SIG-M5 treated with dmso at 0.1 percent for 504 hours (cell line): ENCODE measurements around the gene HAUS3.

Experiments
- DNase-seq: peaks from one replicate; lab custom pipeline; 2025; ENCODE audit not compliant: unreplicated experiment; lab: John Stamatoyannopoulos, UW

HAUS3 gene, protein sequence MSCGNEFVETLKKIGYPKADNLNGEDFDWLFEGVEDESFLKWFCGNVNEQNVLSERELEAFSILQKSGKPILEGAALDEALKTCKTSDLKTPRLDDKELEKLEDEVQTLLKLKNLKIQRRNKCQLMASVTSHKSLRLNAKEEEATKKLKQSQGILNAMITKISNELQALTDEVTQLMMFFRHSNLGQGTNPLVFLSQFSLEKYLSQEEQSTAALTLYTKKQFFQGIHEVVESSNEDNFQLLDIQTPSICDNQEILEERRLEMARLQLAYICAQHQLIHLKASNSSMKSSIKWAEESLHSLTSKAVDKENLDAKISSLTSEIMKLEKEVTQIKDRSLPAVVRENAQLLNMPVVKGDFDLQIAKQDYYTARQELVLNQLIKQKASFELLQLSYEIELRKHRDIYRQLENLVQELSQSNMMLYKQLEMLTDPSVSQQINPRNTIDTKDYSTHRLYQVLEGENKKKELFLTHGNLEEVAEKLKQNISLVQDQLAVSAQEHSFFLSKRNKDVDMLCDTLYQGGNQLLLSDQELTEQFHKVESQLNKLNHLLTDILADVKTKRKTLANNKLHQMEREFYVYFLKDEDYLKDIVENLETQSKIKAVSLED

DNA sequence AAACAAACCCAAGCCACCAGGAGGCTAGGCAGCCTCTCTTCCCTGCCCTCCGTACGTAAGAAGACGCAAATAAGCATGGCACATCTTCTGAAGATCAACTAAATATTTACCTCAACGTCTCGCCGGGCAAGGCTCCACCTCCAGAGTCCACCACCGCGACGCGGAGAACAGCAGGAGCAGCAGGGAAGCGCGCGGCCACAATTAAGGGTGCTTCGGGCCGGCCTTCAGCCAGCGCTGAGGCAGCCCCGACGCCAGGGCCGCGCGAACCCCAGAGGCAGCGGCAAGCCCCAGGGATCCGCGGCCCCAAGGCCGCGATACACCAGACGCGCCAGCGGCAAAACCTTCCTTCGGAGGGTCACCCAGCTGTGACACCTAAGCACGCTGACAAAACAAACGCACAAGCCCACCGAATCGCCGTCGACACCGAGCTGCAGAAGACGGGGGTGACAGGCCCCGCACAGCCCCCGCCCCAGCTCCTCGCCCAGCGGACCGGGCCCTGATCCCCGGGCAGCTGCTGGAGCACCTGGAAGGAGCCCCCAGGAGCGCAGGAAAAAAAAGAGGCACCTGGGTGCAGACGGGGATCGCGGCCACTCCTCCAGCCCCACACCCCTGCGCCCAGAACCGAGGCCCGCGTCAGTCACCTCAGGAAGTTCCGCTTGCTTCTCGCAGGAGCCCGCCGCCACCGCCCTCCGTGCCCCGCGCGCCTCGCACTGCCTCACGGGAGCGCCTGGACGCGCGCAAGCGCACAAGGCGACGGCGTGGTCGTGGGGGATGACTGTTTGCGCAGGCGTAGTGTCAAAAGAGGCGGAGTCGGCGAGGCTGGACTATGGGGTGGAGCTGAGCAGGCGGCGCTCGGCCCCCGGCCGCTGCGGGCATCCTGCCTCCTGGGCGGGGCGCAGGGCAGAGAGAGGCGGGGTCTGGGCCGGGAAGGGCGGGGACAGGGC is at the start of gene HAUS3, which contains the start of gene POLN:
TSS of gene HAUS3 (minus strand) at position 712 of the 944 bp plus-strand sequence. CDS start 1,175 bp downstream, outside the sequence.
TSS of gene POLN (minus strand) at position 712 of the 944 bp plus-strand sequence. CDS start 12,890 bp downstream, outside the sequence.
- DNase-seq = peak; percentile 93

DNA sequence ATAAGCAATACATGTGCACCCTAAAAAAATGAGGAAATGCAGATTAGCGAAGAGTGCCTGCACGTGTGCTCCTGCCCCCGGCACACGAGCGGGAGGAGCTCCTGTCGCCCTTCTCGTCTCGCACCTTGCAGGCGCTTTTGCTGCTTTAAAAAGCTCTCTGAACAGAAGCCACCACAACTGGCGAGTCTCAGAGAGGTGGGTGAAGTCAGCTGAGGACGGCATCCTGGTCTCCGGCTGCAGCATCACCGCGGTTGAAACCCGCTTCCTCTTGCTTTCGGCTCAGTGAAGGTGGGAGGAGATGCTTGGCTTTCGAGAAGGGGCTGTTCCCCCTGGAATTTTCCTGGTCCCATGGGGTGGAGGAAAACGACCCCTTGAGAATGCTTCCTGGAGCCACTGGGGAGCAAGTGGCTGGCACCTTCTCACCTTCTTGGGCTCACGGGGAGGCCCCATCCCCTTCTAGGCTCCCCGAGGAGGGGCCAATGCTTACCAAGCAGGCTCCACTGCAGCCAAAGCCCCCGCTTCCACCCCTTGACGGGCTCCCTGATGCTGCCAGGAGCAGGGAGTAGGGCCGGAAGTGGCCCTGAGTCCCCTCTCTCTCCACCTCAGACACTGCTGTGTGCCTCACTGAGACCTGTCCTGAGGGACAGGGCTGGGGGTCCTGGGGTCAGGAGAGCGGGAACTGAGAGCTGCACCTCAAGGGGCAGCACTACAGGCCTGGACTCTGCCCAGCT is 49.2 kb upstream of the HAUS3 start:
- DNase-seq = no peak

DNA sequence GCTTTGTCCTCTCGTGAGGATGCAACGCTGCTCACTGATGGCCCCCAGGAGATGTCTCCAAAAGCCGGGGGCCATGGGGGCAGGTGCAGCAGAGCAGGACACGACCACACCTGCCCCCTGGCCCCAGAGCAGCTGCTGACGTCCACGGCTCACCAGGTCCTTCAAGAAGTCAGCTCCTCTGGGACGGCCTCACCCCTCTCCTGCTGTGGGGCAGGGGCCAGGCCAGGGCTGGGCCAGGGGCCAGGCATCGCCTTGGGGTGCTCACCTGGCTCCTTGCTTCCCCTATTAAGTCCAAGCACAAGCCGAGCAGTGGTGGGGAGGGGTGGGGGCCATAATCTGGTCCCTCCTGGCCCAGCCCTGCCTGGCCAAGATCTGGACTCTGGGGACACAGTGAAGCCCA is 48.6 kb upstream of the HAUS3 start:
- no peak for DNase-seq

DNA sequence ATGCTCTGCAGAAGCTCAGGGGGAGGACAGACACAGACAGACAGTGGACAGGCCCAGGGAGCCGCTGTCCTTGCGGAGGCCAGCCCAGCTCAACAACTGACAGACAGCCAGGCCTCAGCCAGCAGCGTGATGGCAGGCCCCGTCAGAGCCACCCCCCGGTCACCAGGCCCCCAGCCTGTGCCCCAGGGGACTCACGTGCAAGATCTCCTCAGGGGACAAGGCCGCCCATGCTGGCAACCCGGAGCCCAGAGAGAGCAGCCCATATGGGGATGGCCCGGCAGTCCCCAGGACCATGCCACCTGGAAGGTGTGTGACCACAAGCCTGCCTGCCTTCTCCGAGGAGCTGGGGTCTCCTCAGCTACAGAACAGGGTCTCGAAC is 48.0 kb upstream of the HAUS3 start:
- no peak for DNase-seq

DNA sequence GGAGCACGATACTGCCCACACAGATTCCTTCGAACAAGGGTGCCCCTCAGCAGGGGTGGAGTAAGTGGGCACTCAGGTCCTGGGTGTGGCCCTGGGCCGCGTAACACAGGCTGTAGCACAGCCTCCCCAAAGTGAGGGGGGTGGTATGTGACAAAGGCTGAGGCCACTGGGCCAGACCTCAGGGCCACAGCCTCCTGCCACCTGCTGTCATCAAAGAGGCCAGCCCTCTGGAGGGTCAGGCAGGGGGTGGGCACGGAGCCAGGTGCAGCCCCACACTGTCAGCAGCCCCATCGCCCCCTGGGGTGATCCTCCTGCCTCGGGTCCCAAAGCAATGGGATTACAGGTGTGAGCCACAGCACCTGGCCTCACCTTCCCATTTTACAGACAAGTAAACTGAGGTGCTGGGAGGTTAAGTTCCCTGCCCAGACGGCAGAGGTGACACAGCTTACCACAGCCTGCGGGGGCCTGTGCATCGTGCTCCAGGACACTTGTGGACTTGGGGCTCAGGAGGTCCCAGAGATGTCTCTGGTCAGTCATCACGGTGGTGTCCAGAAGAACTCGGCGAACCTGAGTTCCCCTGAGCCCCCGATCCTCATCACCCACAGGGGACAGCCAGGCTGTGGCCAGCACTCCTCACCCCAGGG is 47.5 kb upstream of the HAUS3 start:
- no peak for DNase-seq

DNA sequence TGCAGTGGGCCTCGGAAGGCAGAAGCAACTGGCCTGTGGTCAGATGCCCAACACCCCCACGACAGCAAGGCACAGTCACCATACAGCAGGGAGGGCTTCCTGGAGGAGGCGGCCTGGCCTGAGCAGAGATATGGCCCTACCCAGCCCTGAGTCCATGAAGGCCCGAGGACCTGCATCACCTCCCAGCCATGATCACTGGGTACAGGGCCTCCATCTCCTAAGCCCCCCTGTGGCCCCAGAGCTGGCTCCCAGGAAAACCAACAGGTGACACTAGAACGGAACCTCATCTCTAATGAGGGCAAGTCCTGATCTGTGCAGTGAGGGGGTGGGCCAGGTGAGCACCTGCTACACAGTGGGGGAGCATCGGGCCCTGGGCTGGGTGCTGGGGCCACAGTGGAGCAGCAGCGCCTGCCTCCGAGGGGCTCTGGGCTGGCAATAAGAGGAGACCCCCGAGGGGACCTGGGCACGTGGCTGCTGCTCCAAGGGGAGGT is 46.2 kb upstream of the HAUS3 start:
- no peak for DNase-seq

DNA sequence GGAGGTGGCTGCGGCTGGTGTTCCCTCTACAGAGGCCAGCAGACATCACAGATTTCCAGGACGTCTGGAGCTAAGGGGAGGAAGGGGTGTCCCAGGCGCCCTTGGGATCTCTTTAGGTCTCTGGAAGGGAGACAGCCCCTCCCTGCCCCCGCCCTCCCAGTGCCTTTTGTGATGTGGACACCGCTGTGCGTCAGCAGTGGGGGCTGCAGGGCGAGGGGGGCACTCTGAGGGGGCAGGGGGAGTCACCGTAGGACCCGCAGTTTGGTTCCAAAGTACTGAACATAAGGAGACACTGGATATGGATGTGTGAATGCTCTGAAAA is 45.6 kb upstream of the HAUS3 start:
- DNase-seq = no peak

DNA sequence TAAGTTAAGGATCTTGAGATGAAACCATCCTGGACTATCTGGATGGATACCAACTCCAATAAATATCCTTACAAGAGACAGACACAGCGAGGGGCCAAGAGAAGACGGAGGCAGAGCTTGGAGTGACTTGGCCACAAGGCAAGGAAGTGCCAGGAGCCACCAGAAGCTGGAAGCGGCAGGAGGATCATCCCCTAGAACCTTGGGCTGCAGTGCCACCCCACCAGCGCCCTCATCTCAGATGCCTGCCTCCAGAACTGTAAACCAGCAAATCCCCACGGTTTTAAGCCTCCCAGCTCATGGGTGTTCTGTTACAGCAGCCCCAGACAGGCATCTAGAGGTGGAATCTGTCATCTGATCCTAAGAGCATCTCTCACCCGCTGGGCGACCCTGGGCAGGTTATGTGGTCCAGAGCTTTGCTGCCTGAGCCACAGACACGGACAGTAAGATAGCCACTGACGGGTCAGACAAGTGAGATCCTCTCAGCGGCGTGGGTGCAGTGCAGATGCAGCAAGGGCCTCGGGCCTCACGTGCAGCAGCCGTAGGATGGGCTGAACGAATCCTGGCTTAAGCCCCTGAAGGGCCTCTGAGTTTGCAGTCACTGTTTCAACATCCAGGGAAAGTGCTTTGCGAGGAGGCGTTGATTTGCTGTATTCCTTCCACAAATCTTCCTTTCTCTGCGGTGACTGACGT is 45.1 kb upstream of the HAUS3 start:
- no peak for DNase-seq

DNA sequence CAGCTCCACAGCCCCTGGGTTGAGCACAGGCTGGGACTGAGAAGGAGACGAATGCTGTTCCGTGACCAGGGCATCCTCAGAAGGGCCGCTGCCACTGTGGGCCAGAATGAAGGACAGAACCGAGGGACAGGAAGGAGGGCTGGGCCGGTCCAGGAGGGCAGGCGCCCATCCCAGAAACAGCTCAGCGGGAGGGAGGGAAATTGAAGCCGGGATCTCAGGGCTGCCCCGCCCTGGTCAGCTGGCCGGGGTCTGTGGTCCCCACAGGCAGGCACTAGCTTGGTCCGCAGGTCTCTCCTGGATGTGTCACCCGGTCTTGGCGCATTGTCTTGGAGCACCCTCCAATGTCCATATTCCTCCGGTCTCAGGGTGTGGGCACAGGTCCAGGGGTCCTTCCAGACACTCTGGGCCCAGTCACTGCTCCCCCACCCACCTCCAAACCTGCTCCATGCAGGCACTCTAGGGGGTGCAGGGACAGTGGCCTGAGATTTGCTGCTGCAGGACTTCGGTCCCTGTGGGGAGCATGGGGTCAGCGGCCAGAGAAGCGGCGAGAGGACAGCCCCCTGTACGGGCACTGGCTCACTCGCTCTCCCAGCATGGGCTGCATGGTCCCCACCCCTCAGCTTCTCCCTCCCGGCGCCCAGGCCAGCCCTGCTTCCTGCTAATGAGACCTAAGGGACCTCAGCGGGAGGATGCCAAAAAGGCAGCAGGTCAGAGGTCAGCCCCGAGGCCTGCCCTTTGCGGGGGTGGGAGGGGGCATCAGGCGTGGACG is 43.9 kb upstream of the HAUS3 start:
- no peak for DNase-seq

DNA sequence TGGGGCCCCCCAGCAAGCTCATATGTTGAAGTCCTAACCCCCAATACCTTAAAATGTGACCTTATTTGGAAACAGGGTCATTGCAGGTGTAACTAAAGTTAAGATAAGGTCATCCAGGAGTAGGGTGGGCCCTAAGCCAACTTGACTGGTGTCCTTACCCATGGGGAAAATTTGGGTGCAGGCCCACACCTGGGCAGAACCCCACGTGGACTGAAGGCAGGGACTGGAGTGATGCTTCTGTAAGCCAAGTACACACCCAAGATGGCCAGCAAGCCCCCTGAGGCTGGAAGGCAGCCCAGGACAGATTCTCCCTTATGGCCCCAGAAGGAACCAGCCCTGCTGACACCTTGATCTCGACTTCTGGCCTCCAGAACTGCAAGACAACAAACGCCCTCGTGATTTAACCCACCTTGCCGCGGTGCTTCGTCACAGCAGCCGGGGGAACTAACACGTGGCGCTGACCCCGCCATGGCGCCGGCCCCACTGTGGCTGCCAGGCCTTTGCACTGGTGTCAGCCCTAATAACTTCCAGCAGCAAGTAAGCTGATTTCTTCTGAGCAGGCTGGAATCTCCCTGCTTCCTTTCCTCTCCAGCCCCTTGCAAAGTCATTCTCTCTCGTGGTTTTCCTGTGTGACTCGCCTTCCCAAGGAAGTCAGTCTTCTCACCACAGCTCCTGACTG is 43.2 kb upstream of the HAUS3 start:
- DNase-seq = no peak

DNA sequence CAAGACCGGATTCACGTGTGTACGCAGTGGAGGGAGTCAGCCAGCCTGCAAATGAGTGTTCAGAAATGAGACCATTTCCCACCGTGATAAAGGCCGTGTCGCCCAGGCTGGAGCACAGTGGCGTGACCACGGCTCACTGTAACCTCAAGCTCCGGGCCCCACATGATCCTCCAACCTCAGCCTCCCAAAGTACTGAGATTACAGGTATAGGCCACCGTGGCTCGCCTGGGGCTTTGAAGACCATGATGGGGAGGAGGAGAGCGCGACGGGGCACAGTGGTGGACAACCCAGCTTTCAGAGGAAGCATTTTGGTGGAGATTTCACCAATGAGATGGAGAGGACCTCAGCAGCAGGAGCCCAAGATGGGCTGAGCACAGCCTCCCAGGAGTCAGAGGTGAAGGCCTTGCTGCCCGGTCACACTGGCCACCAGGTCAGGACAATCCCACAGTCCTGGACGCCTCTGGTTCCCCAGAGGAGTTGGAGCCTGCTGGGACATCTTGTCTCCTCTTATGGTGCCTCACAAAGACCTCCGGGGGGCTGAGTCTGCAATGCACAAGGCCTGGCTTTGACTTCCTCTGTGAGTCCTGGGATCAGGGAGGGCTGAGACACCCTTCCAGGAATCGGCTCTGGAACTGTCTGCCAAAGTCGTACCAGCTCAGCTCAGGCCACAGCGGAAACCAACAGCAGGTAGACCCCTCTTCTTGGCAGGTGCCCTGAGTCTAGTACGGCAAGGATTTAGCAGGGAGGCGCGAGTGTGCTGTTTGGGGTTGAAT is 42.4 kb upstream of the HAUS3 start:
- no peak for DNase-seq

DNA sequence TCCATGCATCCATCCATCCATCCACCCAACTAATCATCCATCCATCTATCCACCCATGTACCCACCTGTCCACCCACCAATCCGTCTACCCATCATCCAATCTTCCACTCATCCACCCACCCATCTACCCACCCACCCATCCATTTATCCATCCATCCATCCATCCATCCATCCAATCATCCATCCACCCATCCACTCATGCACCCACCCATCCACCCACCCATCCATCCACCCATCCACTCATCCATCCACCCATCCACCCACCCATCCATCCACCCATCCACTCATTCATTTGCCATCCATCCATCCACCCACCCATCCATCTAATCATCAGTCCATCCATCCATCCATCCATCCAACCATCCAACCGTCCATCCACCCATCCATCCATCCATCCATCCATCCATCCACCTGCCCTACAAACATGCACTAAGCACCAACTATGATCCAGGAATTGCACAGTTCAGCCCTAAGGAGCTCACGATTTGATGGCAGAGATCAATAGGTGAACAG is 41.3 kb upstream of the HAUS3 start:
- no peak for DNase-seq

DNA sequence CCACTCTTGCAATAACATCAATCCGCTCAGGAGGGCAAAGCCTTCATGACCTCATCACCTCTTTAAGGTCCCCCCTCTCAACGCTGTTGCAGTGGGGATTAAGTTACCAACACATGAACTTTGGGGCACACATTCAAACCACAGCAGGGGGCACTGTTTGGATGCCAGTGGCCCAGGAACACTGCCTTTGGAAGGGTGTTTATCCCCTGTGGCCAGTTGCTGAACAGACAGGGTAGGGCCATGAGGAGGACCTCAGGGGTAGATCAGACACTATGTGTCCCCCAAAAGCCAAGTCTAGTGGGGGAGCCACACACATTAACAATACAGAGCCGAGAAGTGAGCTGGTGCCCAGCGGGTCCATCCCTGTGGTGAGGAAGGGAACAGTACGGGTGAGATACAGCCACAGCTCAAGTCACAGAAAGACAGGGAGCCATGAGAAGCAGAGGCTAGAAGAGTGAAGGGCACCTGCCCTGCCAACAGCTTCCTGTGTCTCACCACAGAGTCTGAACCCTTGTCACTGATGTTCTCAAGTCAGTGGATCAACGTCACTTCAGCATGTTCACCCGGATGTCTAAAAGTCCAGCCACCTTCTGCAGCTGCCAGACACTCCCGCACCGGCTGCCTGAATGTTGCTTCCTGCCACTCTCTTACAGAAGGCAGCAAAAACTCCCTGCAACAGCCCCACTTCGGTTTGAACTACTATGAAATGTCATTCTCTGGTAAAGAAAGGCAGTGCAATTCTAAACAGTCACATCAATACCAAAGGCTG is 39.8 kb upstream of the HAUS3 start:
- no peak for DNase-seq

DNA sequence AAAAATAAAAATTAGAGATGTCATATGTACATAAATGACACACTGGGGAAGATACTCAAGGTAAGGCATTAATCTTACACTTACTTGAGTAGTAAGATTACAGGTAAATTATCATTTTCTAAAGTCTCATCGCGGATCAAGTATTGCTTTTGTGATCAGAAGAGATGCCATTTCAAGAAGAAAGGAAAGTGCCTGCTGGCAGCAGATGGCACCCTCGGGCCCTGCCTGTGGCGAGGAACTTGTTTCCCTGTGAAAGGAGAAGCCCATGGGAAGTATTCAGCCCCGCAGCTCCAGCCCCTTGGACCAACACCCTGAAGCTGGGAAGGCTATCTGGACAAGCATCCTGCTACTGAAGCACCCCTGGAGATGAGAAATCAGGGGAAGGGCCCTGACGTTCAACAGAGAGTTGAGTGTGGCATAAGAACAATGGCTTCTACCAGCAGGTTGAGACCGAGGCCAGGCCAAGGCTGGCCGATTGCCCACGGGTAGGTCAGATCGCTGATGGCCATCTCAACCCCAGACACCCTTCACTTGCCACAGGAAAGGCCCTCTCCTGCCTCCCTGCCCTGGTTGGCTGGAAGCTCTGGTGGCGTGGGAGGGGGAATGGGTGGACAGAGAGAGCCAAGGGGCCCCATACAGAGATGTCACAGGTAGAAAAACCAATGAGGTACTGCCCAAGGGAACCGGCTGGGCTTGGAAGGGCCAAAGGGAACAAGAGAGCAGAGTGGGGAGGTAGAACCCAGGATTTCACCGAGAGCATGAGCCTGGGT is 38.8 kb upstream of the HAUS3 start:
- no peak for DNase-seq

DNA sequence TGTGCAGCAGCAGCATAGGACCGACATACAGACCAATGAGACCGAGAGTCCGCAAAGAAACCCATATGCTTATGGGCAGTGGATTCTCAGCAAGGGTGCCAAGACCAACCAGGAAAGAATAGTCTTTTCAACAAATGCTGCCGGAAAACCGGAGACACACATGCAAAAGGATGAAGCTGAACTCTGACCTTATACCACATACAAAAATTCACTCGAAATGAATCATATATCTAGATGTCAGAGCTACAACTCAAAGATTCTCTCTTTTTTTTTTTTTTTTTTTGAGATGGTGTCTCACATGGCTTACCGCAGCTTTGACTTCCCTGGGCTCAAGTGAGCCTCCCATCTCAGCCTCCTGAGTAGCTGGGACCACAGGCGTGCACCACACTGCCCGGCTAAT is 36.0 kb upstream of the HAUS3 start:
- no peak for DNase-seq
